A549 (cell line): ENCODE results near the gene WFDC9. TPM values are rescaled to one million over a fixed set of nuclear protein-coding genes. Genes with fewer than 3 reads are reported as not detected.

Source experiments
- ATAC-seq, 2 experiments: fragments of 200-7000 bp in 1 of 2; fragments of >200 bp in 1 of 2; cut with Nextera tagmentation in 1 of 2; cut with Tn5 transposase in 1 of 2; 3 replicates each; pipeline versions ENCODE4 v1.8.0 to v1.9.1; 2018 to 2020; ENCODE audit warnings: mild to moderate bottlenecking in 1 of 2, moderate library complexity in 1 of 2
- CTCF ChIA-PET: fragments of 300-600 bp; sonication (Branson Sonifier 250); formaldehyde crosslinking; extraction: SDS; loops from one replicate; lab custom pipeline; 2021; ENCODE audit warnings: antibody characterized with exemption, inconsistent platforms; lab: Yijun Ruan, JAX
- POLR2A ChIA-PET: fragments of 350-600 bp; formaldehyde crosslinking; extraction: SDS; loops from one replicate; lab custom pipeline; 2021; ENCODE audit warnings: antibody characterized with exemption, inconsistent platforms; lab: Yijun Ruan, JAX
- DNase-seq, 2 experiments: peaks; one replicate each; pipeline versions ENCODE4 v3.0.0 to v3.0.0-alpha.2; 2011 to 2016; ENCODE audit warnings: low read depth in 1 of 2, low spot score in 1 of 2
- FAIRE-seq: peaks from 2 replicates; lab custom pipeline; 2011; peaks lifted over from hg19 to GRCh38; lab: Jason Lieb, UNC
- H3K27ac ChIP-seq, 2 experiments: fragments of >200 bp; sonication (Bioruptor Twin); formaldehyde crosslinking; 3 replicates each; pipeline ENCODE4 v1.5.1; 2016 to 2017
- H3K4me1 ChIP-seq: fragments of >200 bp; sonication (Bioruptor Twin); formaldehyde crosslinking; 3 replicates; pipeline ENCODE4 v1.6.1; 2016
- H3K4me2 ChIP-seq: fragments of >200 bp; sonication (Bioruptor Twin); formaldehyde crosslinking; 3 replicates; pipeline ENCODE4 v1.6.1; 2016
- H3K4me3 ChIP-seq: fragments of >200 bp; sonication (Bioruptor Twin); formaldehyde crosslinking; 3 replicates; pipeline ENCODE4 v1.5.1; 2016
- H3K9me3 ChIP-seq: fragments of >200 bp; sonication (Bioruptor Twin); formaldehyde crosslinking; 3 replicates; pipeline ENCODE4 v1.6.1; 2016
- CHD2 ChIP-seq: fragments of 150-350 bp; IDR thresholded peaks from 2 replicates; pipeline ENCODE4 v1.6.1; 2014; ENCODE audit warnings: low read length; ENCODE audit not compliant: partially characterized antibody
- EHMT2 ChIP-seq: fragments of 200-600 bp; sonication (generic); IDR thresholded peaks from 2 replicates; pipeline ENCODE4 v1.6.1; 2016; ENCODE audit warnings: antibody characterized with exemption, low read depth, mild to moderate bottlenecking, moderate library complexity
- EP300 ChIP-seq, 2 experiments: fragments of >200 bp; sonication (Bioruptor Twin); formaldehyde crosslinking; IDR thresholded peaks; 2 replicates in 1 of 2; 3 replicates in 1 of 2; pipeline ENCODE4 v1.6.1; 2016 to 2017
- ESRRA ChIP-seq: fragments of 150-350 bp; IDR thresholded peaks from 2 replicates; pipeline ENCODE4 v1.6.1; 2014; ENCODE audit warnings: mild to moderate bottlenecking, low read length, borderline replicate concordance
- GATA3 ChIP-seq: IDR thresholded peaks from 2 replicates; pipeline ENCODE4 v1.6.1; 2012; ENCODE audit warnings: borderline replicate concordance
- HOXA7 ChIP-seq: fragments of 250-450 bp; sonication (Bioruptor Pico); IDR thresholded peaks from 2 replicates; pipeline ENCODE4 v1.5.0; 2020; ENCODE audit warnings: mild to moderate bottlenecking, moderate library complexity
- HOXB5 ChIP-seq: fragments of 250-450 bp; sonication (Bioruptor Pico); IDR thresholded peaks from 2 replicates; pipeline ENCODE4 v1.5.0; 2020; ENCODE audit warnings: mild to moderate bottlenecking, moderate library complexity
- JUN ChIP-seq, 2 experiments: fragments of >200 bp; sonication (Bioruptor Twin); formaldehyde crosslinking; IDR thresholded peaks; 2 replicates in 1 of 2; 3 replicates in 1 of 2; pipeline ENCODE4 v1.6.1; 2016 to 2017
- KDM1A ChIP-seq: fragments of 200-600 bp; sonication (generic); IDR thresholded peaks from 2 replicates; pipeline ENCODE4 v1.6.1; 2016; ENCODE audit warnings: low read depth, mild to moderate bottlenecking
- MAZ ChIP-seq: fragments of 150-350 bp; IDR thresholded peaks from 2 replicates; pipeline ENCODE4 v1.6.1; 2014; ENCODE audit warnings: antibody characterized with exemption, low read depth, low read length, borderline replicate concordance
- NPAS2 ChIP-seq: fragments of 250-450 bp; sonication (Bioruptor Pico); IDR thresholded peaks from 2 replicates; pipeline ENCODE4 v1.8.0; 2022; ENCODE audit warnings: mild to moderate bottlenecking, moderate library complexity, borderline replicate concordance
- PHF8 ChIP-seq: fragments of 200-600 bp; sonication (generic); IDR thresholded peaks from 2 replicates; pipeline ENCODE4 v1.6.1; 2016; ENCODE audit warnings: low read depth, mild to moderate bottlenecking, antibody characterized with exemption, moderate library complexity, borderline replicate concordance
- POLR2A ChIP-seq: IDR thresholded peaks from 2 replicates; pipeline ENCODE4 v1.6.1; 2012; ENCODE audit warnings: mild to moderate bottlenecking, low read length
- POLR2AphosphoS2 ChIP-seq: conservative IDR thresholded peaks from 2 replicates; pipeline ENCODE4 v1.6.1; 2012; ENCODE audit warnings: low read length, improper control_type of control experiment, inconsistent platforms
- RAD21 ChIP-seq, 2 experiments: fragments of >200 bp in 1 of 2; sonication (Bioruptor Twin) in 1 of 2; formaldehyde crosslinking in 1 of 2; IDR thresholded peaks in 1 of 2; conservative IDR thresholded peaks in 1 of 2; 2 replicates in 1 of 2; 3 replicates in 1 of 2; pipeline ENCODE4 v1.6.1; 2012 to 2018; ENCODE audit warnings: inconsistent platforms in 1 of 2
- RCOR1 ChIP-seq: fragments of 150-350 bp; IDR thresholded peaks from 2 replicates; pipeline ENCODE4 v1.6.1; 2014; ENCODE audit warnings: antibody characterized with exemption, low read length, low read depth
- RFX5 ChIP-seq: fragments of 450-650 bp; IDR thresholded peaks from 2 replicates; pipeline ENCODE4 v1.7.1; 2014; ENCODE audit warnings: antibody characterized with exemption, mild to moderate bottlenecking, moderate library complexity
- SMC3 ChIP-seq: fragments of >200 bp; sonication (Bioruptor Twin); formaldehyde crosslinking; IDR thresholded peaks from 3 replicates; pipeline ENCODE4 v1.6.1; 2018; ENCODE audit warnings: inconsistent platforms
- ZFP36 ChIP-seq: fragments of 450-650 bp; IDR thresholded peaks from 2 replicates; pipeline ENCODE4 v1.6.1; 2014; ENCODE audit warnings: borderline replicate concordance; ENCODE audit not compliant: partially characterized antibody
- WGBS: methylation state at CpG from one replicate; pipeline ENCODE4 v1.1.6; 2017; ENCODE audit errors: missing lambda C conversion rate; 5-methylcytosine and 5-hydroxymethylcytosine counted together
- polyA plus RNA-seq, 4 experiments: library from polyadenylated mRNA; depleted of rRNA in 3 of 4; stranded (reverse); fragments of >200 nt; fragmentation: RNase III in 1 of 4; extraction: RNeasy Plus Mini Kit Qiagen cat#74134 plus additional on column Dnase treatment in 1 of 4; gene quantifications; 2 replicates in 3 of 4; 3 replicates in 1 of 4; pipeline ENCODE4 v1.2.3, GENCODE V29; 2011 to 2017
- TF ChIP-seq, protein P1 (sequence below): fragments of 250-450 bp; sonication (Bioruptor Pico); IDR thresholded peaks from 2 replicates; pipeline ENCODE4 v1.5.0; 2021; ENCODE audit warnings: mild to moderate bottlenecking, moderate library complexity, borderline replicate concordance
- TF ChIP-seq, protein P2 (sequence below): fragments of 200-600 bp; sonication (generic); IDR thresholded peaks from 2 replicates; pipeline ENCODE4 v1.6.1; 2016; ENCODE audit warnings: antibody characterized with exemption, mild to moderate bottlenecking, moderate library complexity
- TF ChIP-seq, protein P3 (sequence below): fragments of >200 bp; sonication (Bioruptor Twin); formaldehyde crosslinking; IDR thresholded peaks from 3 replicates; pipeline ENCODE4 v1.6.1; 2016
- TF ChIP-seq, protein P4 (sequence below): fragments of >200 bp; sonication (Bioruptor Twin); formaldehyde crosslinking; IDR thresholded peaks from 3 replicates; pipeline ENCODE4 v1.5.1; 2016
- TF ChIP-seq, protein P5 (sequence below): IDR thresholded peaks from 2 replicates; pipeline ENCODE4 v1.6.1; 2012; ENCODE audit warnings: low read depth, borderline replicate concordance

The WFDC9 gene
- polyA plus RNA-seq, 2 of the 4 experiments (the other 2 are of a cell fraction): not detected

DNA sequence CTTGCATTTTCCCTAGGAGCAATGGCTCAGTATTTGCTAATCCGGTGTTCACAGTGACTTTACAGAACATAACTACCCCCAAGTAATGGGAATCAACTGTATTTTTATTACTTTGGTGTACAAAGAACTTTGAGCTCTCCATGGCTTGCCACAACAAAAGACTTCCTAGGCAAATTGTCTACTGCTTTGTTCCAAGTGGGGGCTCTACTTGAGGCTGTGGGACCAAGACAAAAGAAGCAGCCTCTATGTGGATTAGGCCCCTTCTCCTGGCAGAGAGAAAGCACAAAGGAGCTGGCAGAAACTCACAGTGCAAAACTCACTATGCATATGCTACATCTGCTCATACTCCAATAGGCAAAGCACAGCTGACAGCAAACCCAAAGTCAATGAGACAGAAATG, 52.9 kb downstream of the WFDC9 start:
- ATAC-seq: no peak

DNA sequence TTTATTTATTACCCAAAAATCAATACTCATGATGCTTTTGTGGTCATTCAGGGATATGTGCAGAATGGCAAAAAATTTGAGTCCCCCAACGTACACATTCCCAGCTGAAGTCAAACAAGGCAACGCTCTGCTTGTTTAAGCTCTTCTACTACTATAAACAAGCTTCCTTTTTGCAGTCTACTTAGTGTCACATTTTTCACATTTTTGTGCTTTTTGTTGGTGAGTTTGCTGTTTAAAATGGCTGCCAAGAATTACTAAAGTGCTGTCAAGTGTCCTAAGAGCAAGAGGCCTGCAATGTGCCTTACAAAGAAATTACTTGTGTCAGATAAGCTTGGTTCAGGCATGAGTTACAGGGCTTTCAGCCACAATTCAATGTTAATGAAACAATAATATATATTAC, 54.1 kb downstream of the WFDC9 start:
- ATAC-seq (no peak), DNase-seq (no peak), FAIRE-seq (no peak)
- Histone ChIP-seq H3K4me2 (no peak overlapping the region), H3K4me3 (no peak overlapping the region), H3K9me3 (no peaks in the 10 kb centered on the region), H3K4me1 (no peaks in the 10 kb centered on the region), H3K27ac (no peak overlapping the region)
- ChIA-PET POLR2A (no interaction called here), CTCF (no interaction called here)
- TF ChIP-seq RCOR1 (no peak), PHF8 (no peak), ZFP36 (no peak), HOXA7 (no peak), MAZ (no peak), RFX5 (no peak)
- TF ChIP-seq, protein P1, sequence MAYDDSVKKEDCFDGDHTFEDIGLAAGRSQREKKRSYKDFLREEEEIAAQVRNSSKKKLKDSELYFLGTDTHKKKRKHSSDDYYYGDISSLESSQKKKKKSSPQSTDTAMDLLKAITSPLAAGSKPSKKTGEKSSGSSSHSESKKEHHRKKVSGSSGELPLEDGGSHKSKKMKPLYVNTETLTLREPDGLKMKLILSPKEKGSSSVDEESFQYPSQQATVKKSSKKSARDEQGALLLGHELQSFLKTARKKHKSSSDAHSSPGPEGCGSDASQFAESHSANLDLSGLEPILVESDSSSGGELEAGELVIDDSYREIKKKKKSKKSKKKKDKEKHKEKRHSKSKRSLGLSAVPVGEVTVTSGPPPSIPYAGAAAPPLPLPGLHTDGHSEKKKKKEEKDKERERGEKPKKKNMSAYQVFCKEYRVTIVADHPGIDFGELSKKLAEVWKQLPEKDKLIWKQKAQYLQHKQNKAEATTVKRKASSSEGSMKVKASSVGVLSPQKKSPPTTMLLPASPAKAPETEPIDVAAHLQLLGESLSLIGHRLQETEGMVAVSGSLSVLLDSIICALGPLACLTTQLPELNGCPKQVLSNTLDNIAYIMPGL (CRISPR knock-in tag): no peak
- TF ChIP-seq, protein P2, sequence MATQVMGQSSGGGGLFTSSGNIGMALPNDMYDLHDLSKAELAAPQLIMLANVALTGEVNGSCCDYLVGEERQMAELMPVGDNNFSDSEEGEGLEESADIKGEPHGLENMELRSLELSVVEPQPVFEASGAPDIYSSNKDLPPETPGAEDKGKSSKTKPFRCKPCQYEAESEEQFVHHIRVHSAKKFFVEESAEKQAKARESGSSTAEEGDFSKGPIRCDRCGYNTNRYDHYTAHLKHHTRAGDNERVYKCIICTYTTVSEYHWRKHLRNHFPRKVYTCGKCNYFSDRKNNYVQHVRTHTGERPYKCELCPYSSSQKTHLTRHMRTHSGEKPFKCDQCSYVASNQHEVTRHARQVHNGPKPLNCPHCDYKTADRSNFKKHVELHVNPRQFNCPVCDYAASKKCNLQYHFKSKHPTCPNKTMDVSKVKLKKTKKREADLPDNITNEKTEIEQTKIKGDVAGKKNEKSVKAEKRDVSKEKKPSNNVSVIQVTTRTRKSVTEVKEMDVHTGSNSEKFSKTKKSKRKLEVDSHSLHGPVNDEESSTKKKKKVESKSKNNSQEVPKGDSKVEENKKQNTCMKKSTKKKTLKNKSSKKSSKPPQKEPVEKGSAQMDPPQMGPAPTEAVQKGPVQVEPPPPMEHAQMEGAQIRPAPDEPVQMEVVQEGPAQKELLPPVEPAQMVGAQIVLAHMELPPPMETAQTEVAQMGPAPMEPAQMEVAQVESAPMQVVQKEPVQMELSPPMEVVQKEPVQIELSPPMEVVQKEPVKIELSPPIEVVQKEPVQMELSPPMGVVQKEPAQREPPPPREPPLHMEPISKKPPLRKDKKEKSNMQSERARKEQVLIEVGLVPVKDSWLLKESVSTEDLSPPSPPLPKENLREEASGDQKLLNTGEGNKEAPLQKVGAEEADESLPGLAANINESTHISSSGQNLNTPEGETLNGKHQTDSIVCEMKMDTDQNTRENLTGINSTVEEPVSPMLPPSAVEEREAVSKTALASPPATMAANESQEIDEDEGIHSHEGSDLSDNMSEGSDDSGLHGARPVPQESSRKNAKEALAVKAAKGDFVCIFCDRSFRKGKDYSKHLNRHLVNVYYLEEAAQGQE: no peak
- TF ChIP-seq, protein P3, sequence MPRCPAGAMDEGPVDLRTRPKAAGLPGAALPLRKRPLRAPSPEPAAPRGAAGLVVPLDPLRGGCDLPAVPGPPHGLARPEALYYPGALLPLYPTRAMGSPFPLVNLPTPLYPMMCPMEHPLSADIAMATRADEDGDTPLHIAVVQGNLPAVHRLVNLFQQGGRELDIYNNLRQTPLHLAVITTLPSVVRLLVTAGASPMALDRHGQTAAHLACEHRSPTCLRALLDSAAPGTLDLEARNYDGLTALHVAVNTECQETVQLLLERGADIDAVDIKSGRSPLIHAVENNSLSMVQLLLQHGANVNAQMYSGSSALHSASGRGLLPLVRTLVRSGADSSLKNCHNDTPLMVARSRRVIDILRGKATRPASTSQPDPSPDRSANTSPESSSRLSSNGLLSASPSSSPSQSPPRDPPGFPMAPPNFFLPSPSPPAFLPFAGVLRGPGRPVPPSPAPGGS: no peak
- 16% methylated on average over 2 of the region's 2 CpGs for WGBS

More for the DNA sequence above, 52.9 kb downstream of the WFDC9 start:
- ChIA-PET CTCF (interaction anchor here (1.1 kb wide), 1 partner anchor 287 kb away, joined by 3 read pairs; no protein-coding TSS in a partner anchor), POLR2A (no interaction called here)
- FAIRE-seq (no peak), DNase-seq (no peak)
- H3K4me2 ChIP-seq: no peak overlapping the region
- no peaks in the 10 kb centered on the region for H3K9me3 ChIP-seq
- no peak overlapping the region for H3K27ac ChIP-seq
- no peak overlapping the region for H3K4me3 ChIP-seq
- 15% methylated on average over 1 of the region's 1 CpG for WGBS
- TF ChIP-seq EP300 (IDR thresholded peaks at IDR 0.05) (no peak), EHMT2 (no peak), JUN (IDR thresholded peaks at IDR 0.05) (no peak), SMC3 (no peak), KDM1A (no peak), HOXB5 (CRISPR knock-in tag) (no peak), POLR2AphosphoS2 (no peak), PHF8 (no peak), NPAS2 (CRISPR knock-in tag) (no peak), GATA3 (no peak), ESRRA (no peak), RAD21 (conservative IDR thresholded peaks at IDR 0.05 in 1 of 2, IDR thresholded peaks at IDR 0.05 in 1 of 2) (no peak), POLR2A (no peak), CHD2 (no peak), HOXA7 (no peak)
- TF ChIP-seq, protein P4, sequence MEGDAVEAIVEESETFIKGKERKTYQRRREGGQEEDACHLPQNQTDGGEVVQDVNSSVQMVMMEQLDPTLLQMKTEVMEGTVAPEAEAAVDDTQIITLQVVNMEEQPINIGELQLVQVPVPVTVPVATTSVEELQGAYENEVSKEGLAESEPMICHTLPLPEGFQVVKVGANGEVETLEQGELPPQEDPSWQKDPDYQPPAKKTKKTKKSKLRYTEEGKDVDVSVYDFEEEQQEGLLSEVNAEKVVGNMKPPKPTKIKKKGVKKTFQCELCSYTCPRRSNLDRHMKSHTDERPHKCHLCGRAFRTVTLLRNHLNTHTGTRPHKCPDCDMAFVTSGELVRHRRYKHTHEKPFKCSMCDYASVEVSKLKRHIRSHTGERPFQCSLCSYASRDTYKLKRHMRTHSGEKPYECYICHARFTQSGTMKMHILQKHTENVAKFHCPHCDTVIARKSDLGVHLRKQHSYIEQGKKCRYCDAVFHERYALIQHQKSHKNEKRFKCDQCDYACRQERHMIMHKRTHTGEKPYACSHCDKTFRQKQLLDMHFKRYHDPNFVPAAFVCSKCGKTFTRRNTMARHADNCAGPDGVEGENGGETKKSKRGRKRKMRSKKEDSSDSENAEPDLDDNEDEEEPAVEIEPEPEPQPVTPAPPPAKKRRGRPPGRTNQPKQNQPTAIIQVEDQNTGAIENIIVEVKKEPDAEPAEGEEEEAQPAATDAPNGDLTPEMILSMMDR: no peak
- TF ChIP-seq, protein P5, sequence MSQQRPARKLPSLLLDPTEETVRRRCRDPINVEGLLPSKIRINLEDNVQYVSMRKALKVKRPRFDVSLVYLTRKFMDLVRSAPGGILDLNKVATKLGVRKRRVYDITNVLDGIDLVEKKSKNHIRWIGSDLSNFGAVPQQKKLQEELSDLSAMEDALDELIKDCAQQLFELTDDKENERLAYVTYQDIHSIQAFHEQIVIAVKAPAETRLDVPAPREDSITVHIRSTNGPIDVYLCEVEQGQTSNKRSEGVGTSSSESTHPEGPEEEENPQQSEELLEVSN: no peak
- H3K4me1 ChIP-seq: no peaks in the 10 kb centered on the region
